ENCODE data around the gene NAA35.
"Not testable (repeated sequence)": the region's sequence is repeated elsewhere in the genome, so short reads cannot be mapped to it uniquely, and the experiment has no call there.

Gene NAA35

GRCh38 chr9:85940832-85941621 is at the start of gene NAA35:
TSS of gene NAA35 (plus strand) at chr9:85941146. CDS start at chr9:85942160, 1,014 bp downstream.
- peak; percentile 100 for DNase-seq

DNA sequence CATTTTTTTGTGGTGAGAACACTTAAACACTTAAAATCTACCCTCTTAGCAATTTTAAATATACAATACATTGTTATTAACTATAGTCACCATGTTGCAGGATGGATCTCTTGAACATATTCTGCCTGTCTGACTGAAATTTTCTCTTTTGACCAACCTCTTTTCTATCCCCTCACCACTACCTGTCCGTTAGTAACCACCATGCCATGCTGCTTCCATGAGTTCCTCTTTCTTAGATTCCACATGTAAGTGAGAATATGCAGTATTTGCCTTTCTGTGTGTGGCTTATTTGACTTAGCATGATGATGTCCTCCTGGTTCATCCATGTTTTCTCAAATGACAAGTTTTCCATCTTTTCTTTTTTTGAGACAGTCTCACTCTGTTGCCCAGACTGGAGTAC is 48.5 kb upstream of the NAA35 start:
- no peak for DNase-seq

DNA sequence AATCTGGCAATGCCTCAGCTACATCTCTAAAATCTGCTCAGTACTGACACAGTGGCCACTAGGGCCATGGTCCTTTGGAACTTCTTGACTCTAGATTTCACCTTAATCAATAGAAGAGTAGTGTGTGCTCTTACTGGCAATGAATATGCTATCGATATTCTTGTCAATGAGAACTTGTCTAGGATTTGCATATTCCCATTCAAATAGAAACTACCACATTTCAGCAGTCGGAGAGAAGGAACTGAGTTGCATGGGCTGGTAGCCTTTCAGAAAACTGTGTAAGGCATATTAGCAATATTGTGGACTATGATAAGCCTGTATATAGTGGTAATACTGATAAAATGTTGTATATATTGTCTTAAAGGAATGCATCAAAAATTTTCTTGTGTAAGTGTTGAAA is 45.3 kb upstream of the NAA35 start:
- DNase-seq, result no peak

DNA sequence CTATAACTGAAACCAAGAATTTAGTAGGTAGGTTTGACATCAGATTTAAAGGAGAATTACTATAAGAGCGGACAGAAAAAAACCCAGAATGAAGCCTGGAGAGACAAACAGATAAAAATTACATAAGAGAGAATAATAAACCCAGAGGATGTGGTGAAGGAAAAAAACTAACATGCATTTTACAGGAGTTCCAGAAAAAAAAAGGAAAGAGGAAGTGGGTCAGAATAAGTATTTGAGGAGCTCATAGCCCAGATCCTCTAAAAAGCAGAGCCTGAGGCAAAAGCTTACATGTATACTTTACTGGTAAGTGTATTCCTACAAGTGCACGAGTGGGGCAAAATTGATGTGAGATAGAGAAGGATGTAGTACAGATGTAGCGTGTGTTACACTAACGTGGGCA is 43.1 kb upstream of the NAA35 start:
- DNase-seq, result no peak

DNA sequence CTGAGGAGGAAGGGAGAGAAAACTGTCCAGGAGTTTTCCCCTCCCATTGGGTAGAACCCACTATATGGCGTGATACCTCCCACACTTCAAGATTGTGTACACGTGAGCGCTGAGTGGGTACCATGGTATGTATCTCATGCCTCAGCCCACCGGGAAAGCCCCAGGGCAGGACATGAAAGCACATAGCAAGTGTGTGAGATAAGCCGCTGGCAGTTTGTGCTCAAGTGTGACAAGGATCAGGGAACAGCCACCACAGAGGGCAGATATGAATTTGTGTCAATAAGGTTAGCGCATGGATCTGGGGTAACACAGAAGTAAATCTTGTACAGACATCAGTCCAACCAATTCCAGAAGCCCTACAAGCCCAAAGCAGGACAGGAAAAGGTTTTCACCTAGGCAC is 42.6 kb upstream of the NAA35 start:
- no peak for DNase-seq

DNA sequence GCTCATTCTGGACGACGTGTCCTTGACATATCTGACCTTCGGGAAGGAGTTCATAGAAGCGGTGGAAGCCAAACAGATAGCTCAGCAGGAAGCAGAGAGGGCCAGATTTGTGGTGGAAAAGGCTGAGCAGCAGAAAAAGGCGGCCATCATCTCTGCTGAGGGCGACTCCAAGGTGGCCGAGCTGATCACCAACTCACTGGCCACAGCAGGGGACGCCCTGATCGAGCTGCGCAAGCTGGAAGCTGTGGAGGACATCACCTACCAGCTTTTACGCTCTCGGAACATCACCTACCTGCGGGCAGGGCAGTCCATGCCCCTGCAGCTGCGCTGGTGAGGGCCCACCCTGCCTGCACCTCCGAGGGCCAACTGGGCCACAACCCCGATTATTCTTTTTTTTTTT is 41.6 kb upstream of the NAA35 start:
- no peak for DNase-seq

- peak; percentile 49 for DNase-seq
These were observed 40.3 kb upstream of the NAA35 start for GRCh38 chr9:85900504-85901201.

DNA sequence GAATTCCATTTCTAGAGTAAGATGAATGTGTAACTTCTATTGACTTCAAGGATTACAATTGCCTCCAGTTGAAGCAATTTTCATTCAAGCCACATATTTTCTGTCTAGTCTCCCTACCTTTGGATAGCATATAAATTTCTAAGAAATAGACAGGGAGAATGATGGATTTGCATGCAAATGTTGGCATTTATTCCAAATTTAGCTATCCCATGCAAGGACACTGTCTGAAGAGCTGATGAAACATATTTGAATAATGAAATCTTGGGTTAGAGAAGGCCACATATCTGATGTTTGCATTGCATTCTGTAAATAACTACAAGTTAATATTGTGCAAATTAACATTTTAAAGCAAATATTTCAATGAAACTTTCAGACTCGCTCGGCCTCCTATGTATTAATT is 36.0 kb upstream of the NAA35 start:
- DNase-seq, result no peak

GRCh38 chr9:85905957-85906356 is 35.0 kb upstream of the NAA35 start:
- DNase-seq, result no peak

GRCh38 chr9:85909390-85909789 is 31.6 kb upstream of the NAA35 start:
- DNase-seq, result no peak

DNA sequence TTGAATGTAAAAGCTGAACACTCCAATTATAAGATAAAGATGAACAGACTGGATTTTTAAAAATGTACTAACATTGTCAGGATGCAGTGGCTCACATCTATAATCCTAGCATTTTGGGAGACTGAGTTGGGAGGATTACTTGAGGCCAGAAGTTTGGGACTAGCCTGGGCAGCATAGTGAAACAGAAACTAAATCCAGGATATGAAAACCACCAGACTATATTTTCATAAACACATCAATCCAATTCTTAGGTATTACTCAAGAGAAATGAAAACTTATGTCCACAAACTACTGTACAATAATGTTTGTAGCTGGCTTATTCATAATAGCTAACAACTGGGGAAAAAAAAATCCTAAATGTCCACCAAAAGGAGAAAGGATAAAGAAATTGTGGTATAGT is 26.8 kb upstream of the NAA35 start:
- DNase-seq, result no peak

- no peak for DNase-seq
These were observed 23.2 kb upstream of the NAA35 start for GRCh38 chr9:85917756-85918155.

DNA sequence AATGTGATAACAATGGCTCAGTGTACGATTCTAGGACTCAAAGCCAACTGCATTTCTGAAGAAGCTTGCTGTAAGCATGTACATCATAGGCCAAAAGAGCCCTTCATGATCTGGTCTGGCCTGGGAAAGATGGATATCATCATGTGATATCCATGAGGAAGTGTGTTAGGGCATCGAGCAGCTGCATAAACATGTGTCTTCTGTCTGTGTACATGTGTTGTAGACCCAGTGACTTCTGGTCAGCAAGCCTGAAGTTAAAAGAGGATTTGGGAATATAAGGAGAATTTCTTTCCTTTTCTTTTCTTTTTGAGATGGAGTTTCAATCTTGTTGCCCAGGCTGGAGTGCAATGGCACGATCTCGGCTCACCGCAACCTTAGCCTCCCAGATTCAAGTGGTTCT is 15.5 kb upstream of the NAA35 start:
- DNase-seq, result no peak

DNA sequence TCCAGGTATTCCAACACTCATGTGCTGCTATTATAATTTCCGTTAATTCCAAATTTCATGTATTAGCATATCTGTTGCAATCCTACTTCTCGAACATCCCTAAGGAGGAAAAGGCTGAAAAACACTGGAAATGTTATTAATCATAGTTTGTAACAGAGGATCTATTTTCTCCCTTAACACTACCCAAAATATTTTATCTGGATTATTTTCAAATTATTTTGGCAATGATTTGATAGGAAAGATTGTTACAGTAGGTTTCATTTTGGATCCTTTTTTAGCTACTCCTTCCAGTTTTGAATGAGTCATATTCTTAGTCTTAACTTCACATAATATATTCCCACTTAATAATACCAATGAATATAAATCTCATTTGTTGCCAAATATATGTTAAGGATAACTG is 13.9 kb upstream of the NAA35 start:
- DNase-seq, result no peak

DNA sequence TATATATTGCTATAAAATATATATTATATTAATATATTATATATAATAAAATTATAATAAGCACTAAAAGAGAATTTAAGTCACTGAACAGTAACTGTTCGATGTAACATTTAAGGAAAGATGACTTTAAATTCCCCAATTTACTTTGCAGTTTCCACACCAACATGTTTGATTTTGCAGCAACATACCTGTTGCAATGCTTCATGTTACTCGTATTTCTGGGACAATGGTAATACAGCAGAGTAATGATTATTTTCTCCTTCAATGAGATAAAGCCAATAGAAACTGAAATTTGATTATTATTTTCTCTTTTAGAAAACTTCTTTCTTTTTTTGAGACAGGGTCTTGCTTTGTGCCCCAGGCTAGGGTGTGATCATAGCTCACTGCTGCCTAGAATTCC is 9.5 kb upstream of the NAA35 start:
- no peak for DNase-seq

GRCh38 chr9:85935950-85936349 is 5.0 kb upstream of the NAA35 start:
- DNase-seq, result not testable (repeated sequence)

DNA sequence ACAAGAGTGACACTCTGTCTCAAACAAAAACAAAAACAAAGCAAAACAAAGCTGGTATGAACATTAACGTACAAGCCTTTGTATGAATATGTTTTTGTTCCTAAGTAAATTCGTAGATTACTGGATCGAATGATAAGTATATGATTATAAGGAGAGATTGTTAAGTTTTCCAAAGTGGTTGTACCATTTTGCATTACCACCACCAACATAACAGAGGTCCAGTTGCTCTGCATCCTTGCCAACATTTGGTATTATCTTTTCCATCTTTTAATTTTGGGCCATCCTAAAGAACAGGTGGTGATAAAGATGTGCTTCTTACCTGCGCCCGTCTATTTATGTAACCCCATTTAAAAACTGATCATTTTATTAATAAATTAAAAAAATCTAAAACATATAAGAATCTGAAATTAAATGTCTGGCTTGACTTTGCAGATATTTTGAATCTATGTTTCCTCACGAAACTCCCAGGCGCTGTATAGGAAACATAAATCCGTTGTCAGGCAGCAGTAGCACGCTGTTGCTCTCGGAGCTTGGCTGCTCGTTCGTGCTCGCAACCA is 593 bp upstream of the NAA35 start:
- no peak for DNase-seq

GRCh38 chr9:85941622-85941940 is 635 bp downstream of the NAA35 start:
- no peak for DNase-seq

- DNase-seq, result no peak
These were observed 1.3 kb downstream of the NAA35 start for GRCh38 chr9:85941966-85942912.

DNA sequence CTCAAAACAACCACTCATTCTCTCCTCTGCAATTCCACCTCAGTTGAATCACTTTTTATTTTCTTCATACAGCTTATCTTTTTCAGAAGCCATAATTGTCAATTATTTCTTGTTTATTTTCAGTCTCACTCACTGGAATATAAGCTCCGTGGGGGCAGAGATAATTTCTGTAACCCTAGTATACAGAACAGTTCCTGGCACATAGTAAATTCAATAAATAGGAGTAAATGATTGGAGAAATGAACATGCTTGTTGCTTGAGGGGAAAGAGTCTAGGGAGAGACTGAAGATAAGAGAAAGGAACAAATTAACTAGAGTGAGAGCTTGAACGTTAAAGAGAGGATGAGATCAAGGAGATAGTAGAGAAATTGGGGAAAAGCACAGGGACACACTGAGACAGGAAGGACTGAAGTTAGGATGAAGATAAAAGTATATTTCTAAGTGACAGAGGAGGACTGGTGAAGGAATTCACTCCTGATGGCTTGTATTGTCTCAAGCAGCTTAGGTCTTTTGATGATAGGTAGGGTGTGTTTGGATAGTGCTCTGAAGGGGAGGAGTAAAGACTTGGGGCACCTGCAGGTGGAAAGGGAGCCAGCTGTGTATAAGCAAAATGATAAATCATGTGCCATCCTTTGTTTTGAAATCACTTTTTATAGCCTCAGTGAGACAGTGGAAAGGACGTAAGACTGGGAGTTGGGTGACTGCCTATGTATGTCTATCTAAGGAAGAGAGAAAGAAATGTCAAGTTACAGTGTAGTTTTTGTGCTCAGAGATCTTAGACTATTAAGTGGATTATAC is 2.2 kb downstream of the NAA35 start:
- DNase-seq, result no peak

- no peak for DNase-seq
These were observed 2.9 kb downstream of the NAA35 start for GRCh38 chr9:85943757-85944430.

GRCh38 chr9:85944672-85945071 is 3.7 kb downstream of the NAA35 start:
- no peak for DNase-seq

Measured in CD4-positive, alpha-beta T cell treated with Interleukin-10 for 1 hour (primary cell).